ENCODE measurements around the gene AGAP2. TPM values are rescaled to one million over a fixed set of nuclear protein-coding genes. Genes with fewer than 3 reads are reported as not detected.

Gene AGAP2
- total and polyA plus RNA-seq, 2 of the 13 experiments (the other 11 are each of a cell fraction or from before 2014, with no cell fraction given) = 0.38 to 0.45 TPM

- peak; percentile 70; the same call in 1 of the 2 replicates for TF ChIP-seq AHDC1 (CRISPR knock-in tag; IDR thresholded peaks at IDR 0.05; ENCODE audit: borderline replicate concordance)
- TF ChIP-seq RFXAP (CRISPR knock-in tag; IDR thresholded peaks at IDR 0.05; ENCODE audit: borderline replicate concordance) = peak; percentile 86
- no peak; the same call in 1 of the 2 replicates for TF ChIP-seq GTF3A (CRISPR knock-in tag; conservative IDR thresholded peaks at IDR 0.05)
- TF ChIP-seq AFF4 (CRISPR knock-in tag; IDR thresholded peaks at IDR 0.05) = no peak
- no peak for TF ChIP-seq ZNF33A (CRISPR knock-in tag; IDR thresholded peaks at IDR 0.05; ENCODE audit: borderline replicate concordance)
- TF ChIP-seq ZBTB33 (CRISPR knock-in tag; IDR thresholded peaks at IDR 0.05) = peak; percentile 51
- no peak; the same call in 1 of the 2 replicates for TF ChIP-seq ZNF460 (CRISPR knock-in tag; IDR thresholded peaks at IDR 0.05; ENCODE audit: borderline replicate concordance)
- TF ChIP-seq MXD4 (CRISPR knock-in tag; IDR thresholded peaks at IDR 0.05) = peak; percentile 93
- no peak for TF ChIP-seq JARID2 (CRISPR knock-in tag; IDR thresholded peaks at IDR 0.05; ENCODE audit: insufficient replicate concordance)
- peak; percentile 73; the same call in 1 of the 2 replicates for TF ChIP-seq ZNF230 (CRISPR knock-in tag; IDR thresholded peaks at IDR 0.05)
- TF ChIP-seq ZNF354B (CRISPR knock-in tag; IDR thresholded peaks at IDR 0.05) = no peak
- TF ChIP-seq ZNF7 (CRISPR knock-in tag; IDR thresholded peaks at IDR 0.05) = no peak
- TF ChIP-seq NFIB (CRISPR knock-in tag; IDR thresholded peaks at IDR 0.05; ENCODE audit: borderline replicate concordance) = no peak
- peak; percentile 59; the same call in 1 of the 2 replicates for TF ChIP-seq E2F2 (CRISPR knock-in tag; IDR thresholded peaks at IDR 0.05; ENCODE audit: borderline replicate concordance)
Observed at GRCh38 chr12:57782608-57783465, 44.3 kb upstream of the AGAP2 start, which contains the start of gene TSFM (continued).
